Osteocyte (in vitro differentiated cells): Measurements from ENCODE around the gene SUGP1. TPM values are rescaled to one million over a fixed set of nuclear protein-coding genes. Genes with fewer than 3 reads are reported as not detected.
"Not testable (repeated sequence)": the region's sequence is repeated elsewhere in the genome, so short reads cannot be mapped to it uniquely, and the experiment has no call there.

Source experiments
- DNase-seq: peaks from one replicate; pipeline ENCODE4 v3.0.0; 2021; ENCODE audit warnings: mixed read lengths; ENCODE audit not compliant: unreplicated experiment; ENCODE audit errors: extremely low spot score
- H3K27ac Mint-ChIP-seq: one replicate; pipeline ENCODE4 v1.8.0; 2021; ENCODE audit warnings: mild to moderate bottlenecking, mixed read lengths; ENCODE audit not compliant: unreplicated experiment
- H3K27me3 Mint-ChIP-seq: one replicate; pipeline ENCODE4 v1.8.0; 2021; ENCODE audit warnings: mixed read lengths; ENCODE audit not compliant: unreplicated experiment
- H3K36me3 Mint-ChIP-seq: one replicate; pipeline ENCODE4 v1.8.0; 2021; ENCODE audit warnings: mixed read lengths; ENCODE audit not compliant: unreplicated experiment
- H3K4me1 Mint-ChIP-seq: one replicate; pipeline ENCODE4 v1.8.0; 2021; ENCODE audit warnings: mixed read lengths; ENCODE audit not compliant: unreplicated experiment
- H3K4me3 Mint-ChIP-seq: one replicate; pipeline ENCODE4 v1.8.0; 2021; ENCODE audit warnings: mild to moderate bottlenecking, moderate library complexity, mixed read lengths; ENCODE audit not compliant: unreplicated experiment
- H3K9me3 Mint-ChIP-seq: one replicate; pipeline ENCODE4 v1.8.0; 2021; ENCODE audit warnings: mixed read lengths; ENCODE audit not compliant: unreplicated experiment
- CTCF ChIP-seq: fragments of 200-600 bp; sonication (generic); IDR thresholded peaks from 2 replicates; pipeline ENCODE4 v1.5.0; 2021; ENCODE audit warnings: antibody characterized with exemption, mild to moderate bottlenecking, moderate library complexity
- total RNA-seq: library from RNA; stranded (reverse); gene quantifications from 2 replicates; pipeline ENCODE4 v1.2.1, GENCODE V29; 2021

Gene SUGP1
- total RNA-seq, 1 donor from 2014 or later, result 71.7 TPM

- Mint-ChIP-seq H3K4me1 (no peaks in the 10 kb centered on the region), H3K27ac (no peak overlapping the region), H3K9me3 (no peaks in the 10 kb centered on the region), H3K27me3 (no peaks in the 10 kb centered on the region), H3K4me3 (no peak overlapping the region), H3K36me3 (peaks cover 40% of the 10 kb centered on the region)
- no peak for DNase-seq
- TF ChIP-seq CTCF, result no peak
These were observed 33.7 kb upstream of the SUGP1 start for GRCh38 chr19:19354007-19354406.

GRCh38 chr19:19352823-19353222 lies 32.5 kb upstream of the SUGP1 start:
- Mint-ChIP-seq H3K27me3 (no peaks in the 10 kb centered on the region), H3K4me3 (no peak overlapping the region), H3K4me1 (no peaks in the 10 kb centered on the region), H3K36me3 (peaks cover 36% of the 10 kb centered on the region), H3K27ac (no peak overlapping the region), H3K9me3 (no peaks in the 10 kb centered on the region)
- TF ChIP-seq CTCF, result no peak
- no peak for DNase-seq

- H3K27ac Mint-ChIP-seq, H3K27me3 Mint-ChIP-seq, H3K9me3 Mint-ChIP-seq, DNase-seq, H3K4me1 Mint-ChIP-seq, H3K4me3 Mint-ChIP-seq: not testable (repeated sequence)
- peaks cover 38% of the 10 kb centered on the region for H3K36me3 Mint-ChIP-seq
These were observed 30.4 kb upstream of the SUGP1 start for GRCh38 chr19:19350756-19351155.

GRCh38 chr19:19349365-19349764 lies 29.1 kb upstream of the SUGP1 start:
- H3K9me3 Mint-ChIP-seq, result no peaks in the 10 kb centered on the region
- TF ChIP-seq CTCF, result no peak

GRCh38 chr19:19348266-19348665 lies 28.0 kb upstream of the SUGP1 start:
- Mint-ChIP-seq H3K4me3 (no peak overlapping the region), H3K4me1 (no peaks in the 10 kb centered on the region), H3K27me3 (no peaks in the 10 kb centered on the region), H3K9me3 (no peaks in the 10 kb centered on the region), H3K27ac (no peak overlapping the region), H3K36me3 (peaks cover 38% of the 10 kb centered on the region)
- no peak for TF ChIP-seq CTCF
- DNase-seq, result no peak

More at GRCh38 chr19:19349365-19349764, 29.1 kb upstream of the SUGP1 start:
- DNase-seq, result no peak
- Mint-ChIP-seq H3K27me3 (no peaks in the 10 kb centered on the region), H3K4me1 (no peaks in the 10 kb centered on the region), H3K27ac (no peak overlapping the region), H3K36me3 (peaks cover 42% of the 10 kb centered on the region), H3K4me3 (no peak overlapping the region)
